Brain microvascular endothelial cell (primary cell): ENCODE results near the gene MECR.
A peak's percentile ranks its signal among the peaks of the same experiment; 100 is the strongest.

Experiments used
- DNase-seq: peaks from one replicate; pipeline ENCODE4 v3.0.0-alpha.2; 2020
- H3K27ac ChIP-seq: fragments of 250-450 bp; sonication (Bioruptor Pico); 2 replicates; pipeline ENCODE4 v1.5.1; 2020; ENCODE audit warnings: mild to moderate bottlenecking, moderate library complexity
- H3K27me3 ChIP-seq: fragments of 250-450 bp; sonication (Bioruptor Pico); replicated peaks from 2 replicates; pipeline ENCODE4 v1.5.1; 2020; ENCODE audit warnings: mild to moderate bottlenecking
- H3K36me3 ChIP-seq: fragments of 250-450 bp; sonication (Bioruptor Pico); replicated peaks from 2 replicates; pipeline ENCODE4 v1.5.1; 2020; ENCODE audit warnings: mild to moderate bottlenecking
- H3K4me3 ChIP-seq: 2 replicates; pipeline ENCODE4 v1.5.1; 2011; ENCODE audit warnings: low read depth, mild to moderate bottlenecking, control low read depth, low read length, moderate library complexity
- in situ Hi-C: cut with HindIII; loops from 2 replicates; pipeline ENCODE4 v1.10.0; 2017; ENCODE audit warnings: low sequenced_read_pairs, low pct_ligation_motif_present
- TF ChIP-seq, protein P1 (sequence below): IDR thresholded peaks from 2 replicates; pipeline ENCODE4 v1.5.1; 2011; ENCODE audit warnings: low read depth, mild to moderate bottlenecking, moderate library complexity, low read length, control low read depth, inconsistent platforms; ENCODE audit errors: missing control alignments

Gene MECR, protein sequence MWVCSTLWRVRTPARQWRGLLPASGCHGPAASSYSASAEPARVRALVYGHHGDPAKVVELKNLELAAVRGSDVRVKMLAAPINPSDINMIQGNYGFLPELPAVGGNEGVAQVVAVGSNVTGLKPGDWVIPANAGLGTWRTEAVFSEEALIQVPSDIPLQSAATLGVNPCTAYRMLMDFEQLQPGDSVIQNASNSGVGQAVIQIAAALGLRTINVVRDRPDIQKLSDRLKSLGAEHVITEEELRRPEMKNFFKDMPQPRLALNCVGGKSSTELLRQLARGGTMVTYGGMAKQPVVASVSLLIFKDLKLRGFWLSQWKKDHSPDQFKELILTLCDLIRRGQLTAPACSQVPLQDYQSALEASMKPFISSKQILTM

GRCh38 chr1:29230553-29231378 lies at the start of gene MECR:
Gene MECR (minus strand): TSS chr1:29230934. CDS start chr1:29230906, 28 bp downstream.
- in situ Hi-C loops, result loop anchor here (25.0 kb wide), 2 partner anchors 482 to 1457 kb away; no protein-coding TSS in a partner anchor
- DNase-seq, result peak; percentile 90
- TF ChIP-seq, protein P1, sequence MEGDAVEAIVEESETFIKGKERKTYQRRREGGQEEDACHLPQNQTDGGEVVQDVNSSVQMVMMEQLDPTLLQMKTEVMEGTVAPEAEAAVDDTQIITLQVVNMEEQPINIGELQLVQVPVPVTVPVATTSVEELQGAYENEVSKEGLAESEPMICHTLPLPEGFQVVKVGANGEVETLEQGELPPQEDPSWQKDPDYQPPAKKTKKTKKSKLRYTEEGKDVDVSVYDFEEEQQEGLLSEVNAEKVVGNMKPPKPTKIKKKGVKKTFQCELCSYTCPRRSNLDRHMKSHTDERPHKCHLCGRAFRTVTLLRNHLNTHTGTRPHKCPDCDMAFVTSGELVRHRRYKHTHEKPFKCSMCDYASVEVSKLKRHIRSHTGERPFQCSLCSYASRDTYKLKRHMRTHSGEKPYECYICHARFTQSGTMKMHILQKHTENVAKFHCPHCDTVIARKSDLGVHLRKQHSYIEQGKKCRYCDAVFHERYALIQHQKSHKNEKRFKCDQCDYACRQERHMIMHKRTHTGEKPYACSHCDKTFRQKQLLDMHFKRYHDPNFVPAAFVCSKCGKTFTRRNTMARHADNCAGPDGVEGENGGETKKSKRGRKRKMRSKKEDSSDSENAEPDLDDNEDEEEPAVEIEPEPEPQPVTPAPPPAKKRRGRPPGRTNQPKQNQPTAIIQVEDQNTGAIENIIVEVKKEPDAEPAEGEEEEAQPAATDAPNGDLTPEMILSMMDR, result peak; percentile 34
- Histone ChIP-seq H3K36me3 (no peaks in the 10 kb centered on the region), H3K4me3 (peak within 1 kb of the TSS; percentile 90), H3K27me3 (no peaks in the 10 kb centered on the region), H3K27ac (peak within 1 kb of the TSS; percentile 61)

DNA sequence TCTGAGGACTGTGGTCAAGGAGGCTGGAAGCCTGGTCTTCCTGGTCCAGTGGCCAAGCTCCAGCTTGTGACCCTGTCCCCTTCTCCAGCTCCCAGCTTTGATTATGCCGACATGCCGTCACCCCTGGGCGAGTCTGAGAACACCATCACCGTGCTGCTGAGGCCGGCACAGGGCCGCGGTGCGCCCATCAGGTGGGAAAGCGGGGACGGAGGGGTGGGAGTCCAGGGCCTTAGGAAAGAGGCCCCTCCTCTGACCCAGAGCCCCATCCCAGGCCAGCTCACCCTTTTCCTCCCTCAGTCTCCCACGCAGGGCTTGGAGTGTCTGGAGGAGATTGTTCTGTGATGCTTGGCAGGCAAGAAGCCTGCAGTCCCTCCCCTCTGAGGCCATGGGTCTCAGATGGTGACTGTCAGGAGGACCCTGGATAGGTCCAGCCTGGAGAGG lies 49.2 kb upstream of the MECR start:
- Histone ChIP-seq H3K4me3 (no peak overlapping the region), H3K27ac (no peak overlapping the region), H3K36me3 (no peaks in the 10 kb centered on the region), H3K27me3 (no peaks in the 10 kb centered on the region)
- DNase-seq, result no peak
- TF ChIP-seq, protein P1, result no peak
- in situ Hi-C loops, result no loop called here

DNA sequence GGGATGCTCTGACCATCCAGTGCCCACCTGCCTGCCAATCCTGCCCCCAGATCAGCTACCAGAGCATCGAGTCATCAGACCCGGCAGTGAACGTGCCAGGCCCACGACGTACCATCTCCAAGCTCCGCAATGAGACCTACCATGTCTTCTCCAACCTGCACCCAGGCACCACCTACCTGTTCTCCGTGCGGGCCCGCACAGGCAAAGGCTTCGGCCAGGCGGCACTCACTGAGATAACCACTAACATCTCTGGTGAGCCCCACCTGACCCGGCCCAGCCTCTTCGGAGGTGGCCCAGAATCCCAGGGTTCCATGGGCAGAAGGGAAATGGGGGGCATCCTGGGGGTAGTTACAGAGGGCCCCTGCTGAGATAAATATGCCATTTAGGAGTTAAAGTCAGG lies 48.7 kb upstream of the MECR start:
- DNase-seq, result no peak
- no peaks in the 10 kb centered on the region for H3K36me3 ChIP-seq

GRCh38 chr1:29278124-29278523 lies 47.4 kb upstream of the MECR start:
- H3K4me3 ChIP-seq, result no peak overlapping the region
- TF ChIP-seq, protein P1, result no peak
- H3K27me3 ChIP-seq, result no peaks in the 10 kb centered on the region
- in situ Hi-C loops, result no loop called here
- H3K27ac ChIP-seq, result no peak overlapping the region
- DNase-seq, result no peak
- no peaks in the 10 kb centered on the region for H3K36me3 ChIP-seq

More for the DNA sequence above, 48.7 kb upstream of the MECR start:
- Histone ChIP-seq H3K4me3 (no peak overlapping the region), H3K27me3 (no peaks in the 10 kb centered on the region), H3K27ac (no peak overlapping the region)
- TF ChIP-seq, protein P1, result no peak
- in situ Hi-C loops, result no loop called here

DNA sequence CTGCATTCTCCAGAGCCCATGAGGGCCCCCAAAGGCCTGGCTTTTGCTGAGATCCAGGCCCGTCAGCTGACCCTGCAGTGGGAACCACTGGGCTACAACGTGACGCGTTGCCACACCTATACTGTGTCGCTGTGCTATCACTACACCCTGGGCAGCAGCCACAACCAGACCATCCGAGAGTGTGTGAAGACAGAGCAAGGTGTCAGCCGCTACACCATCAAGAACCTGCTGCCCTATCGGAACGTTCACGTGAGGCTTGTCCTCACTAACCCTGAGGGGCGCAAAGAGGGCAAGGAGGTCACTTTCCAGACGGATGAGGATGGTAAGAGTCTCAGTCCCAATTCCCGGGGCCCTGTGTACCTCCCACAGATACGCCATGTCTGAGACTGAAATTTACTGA lies 44.7 kb upstream of the MECR start:
- no peaks in the 10 kb centered on the region for H3K36me3 ChIP-seq
- H3K27ac ChIP-seq, result no peak overlapping the region
- H3K27me3 ChIP-seq, result no peaks in the 10 kb centered on the region
- DNase-seq, result no peak
- in situ Hi-C loops, result no loop called here
- H3K4me3 ChIP-seq, result no peak overlapping the region
- TF ChIP-seq, protein P1, result no peak
